GM19324 (cell line): ENCODE measurements around the gene SEMA3C.

Source experiments
- ATAC-seq: cut with Tn5 transposase; IDR thresholded peaks from one replicate; pipeline ENCODE4 v1.9.1; 2021; ENCODE audit warnings: mild to moderate bottlenecking, moderate library complexity; ENCODE audit not compliant: unreplicated experiment, low FRiP score

Gene SEMA3C

DNA sequence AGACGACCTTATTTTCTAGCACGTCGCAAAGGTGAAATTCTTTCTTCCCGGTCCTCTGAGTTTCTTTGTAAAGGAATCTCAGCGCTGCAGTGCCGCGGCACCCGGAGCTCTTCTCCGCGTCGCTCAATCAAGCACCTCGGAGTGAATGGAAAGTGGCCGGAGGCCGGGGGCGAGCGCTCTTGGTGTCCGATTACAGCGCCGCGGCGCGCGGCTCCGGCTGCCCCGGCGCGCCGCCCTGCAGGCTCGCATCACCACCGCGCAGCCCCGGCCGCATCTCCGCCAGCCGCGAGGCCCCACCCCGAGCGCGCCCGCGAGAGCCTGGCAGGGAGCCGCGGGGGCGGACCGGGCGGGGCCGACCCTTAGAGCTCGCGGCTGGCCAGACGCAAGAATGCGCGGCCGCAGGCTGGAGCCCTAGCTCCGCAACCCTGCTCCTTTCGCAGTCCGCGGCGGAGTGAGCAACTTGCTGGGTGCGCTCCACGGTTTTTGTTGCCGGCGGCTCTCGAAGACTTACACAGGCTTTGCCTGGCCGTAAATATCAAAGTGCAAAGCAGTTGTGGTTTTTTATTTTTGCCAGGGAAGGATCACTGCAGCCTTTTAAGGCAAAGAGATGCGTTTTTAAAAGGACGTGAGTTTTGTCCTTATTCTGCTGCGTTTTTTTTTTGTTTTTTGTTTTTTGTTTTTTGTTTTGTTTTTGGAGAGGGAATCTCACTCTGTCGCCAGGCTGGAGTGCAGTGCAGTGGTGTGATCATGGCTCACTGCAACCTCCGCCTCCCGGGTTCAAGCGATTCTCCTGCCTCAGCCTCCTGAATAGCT, at the start of gene SEMA3C:
TSS of gene SEMA3C (minus strand) at position 143 of the 813 bp plus-strand sequence. CDS start 2,270 bp downstream, outside the sequence.
- peak; percentile 80 for ATAC-seq

DNA sequence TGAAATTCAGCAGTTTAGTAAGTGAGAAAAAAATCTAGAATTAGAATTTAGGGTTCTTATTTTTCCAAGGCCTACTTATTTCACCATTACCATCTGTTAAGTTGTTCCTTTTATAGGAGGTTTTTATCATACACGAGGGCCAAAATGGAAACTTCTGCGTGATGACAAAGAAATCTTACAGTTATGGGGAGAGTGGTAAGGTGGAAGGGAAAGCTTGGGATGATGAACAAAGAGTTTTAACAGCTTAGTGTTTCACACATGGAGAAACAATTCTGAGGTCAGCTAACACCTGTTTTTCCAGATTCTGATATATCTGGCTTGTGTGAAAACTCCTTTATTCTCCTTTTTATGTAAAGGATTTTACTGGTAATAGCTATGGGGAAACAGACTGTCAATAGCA, 49.8 kb upstream of the SEMA3C start:
- ATAC-seq, result no peak

DNA sequence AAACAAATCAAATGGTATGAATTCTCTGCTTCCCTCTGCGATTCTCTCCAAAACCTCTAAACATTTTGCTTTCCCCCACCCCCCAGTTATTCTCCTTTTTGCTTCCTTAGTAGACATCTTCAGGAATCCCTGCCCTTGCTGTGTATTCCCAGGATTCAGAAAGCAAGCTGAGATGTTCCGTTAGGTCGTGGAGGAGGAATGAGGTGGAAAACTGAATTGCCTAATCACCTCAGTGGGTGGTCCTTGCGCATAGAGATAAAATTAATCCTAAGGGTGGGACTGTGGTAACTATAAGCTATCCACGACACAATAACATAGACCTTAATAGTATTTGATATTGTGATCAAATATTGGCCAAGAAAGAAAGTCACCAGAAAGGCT, 49.1 kb upstream of the SEMA3C start:
- no peak for ATAC-seq

DNA sequence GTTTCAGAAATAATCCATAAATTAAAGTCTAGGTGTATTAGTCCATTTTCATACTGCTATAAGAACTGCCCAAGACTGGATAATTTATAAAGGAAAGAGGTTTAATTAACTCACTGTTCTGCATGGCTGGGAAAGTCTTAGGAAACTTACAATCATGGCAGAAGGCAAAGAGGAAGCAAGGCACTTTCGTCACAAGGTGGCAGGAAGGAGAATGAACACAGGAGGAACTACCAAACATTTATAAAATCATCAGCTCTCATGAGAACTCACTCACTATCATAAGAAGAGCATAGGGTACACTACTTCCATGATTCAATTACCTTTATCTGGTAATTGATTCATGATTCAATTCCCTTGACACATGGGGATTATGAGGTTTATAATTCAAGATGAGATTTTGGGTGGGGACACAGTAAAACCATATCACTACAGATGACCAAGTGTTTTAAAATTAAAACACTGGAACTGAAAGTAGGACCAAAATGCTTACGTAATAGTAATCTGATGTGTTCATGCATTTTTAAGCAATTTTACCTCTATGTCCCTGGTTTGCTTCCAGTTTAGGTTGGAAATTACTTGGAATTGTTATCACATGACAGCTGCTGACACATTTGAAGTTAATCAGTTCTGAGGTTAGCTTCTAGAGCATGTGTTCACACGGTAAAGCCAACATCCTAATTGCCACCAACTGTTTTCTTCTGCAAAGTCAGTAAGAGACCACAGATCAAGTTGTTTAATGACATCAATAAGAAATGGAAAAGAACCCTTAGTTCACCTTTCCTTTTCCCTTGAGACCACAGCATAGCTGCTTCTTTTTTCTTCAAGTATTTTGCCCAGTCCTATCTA, 48.4 kb upstream of the SEMA3C start:
- no peak for ATAC-seq

DNA sequence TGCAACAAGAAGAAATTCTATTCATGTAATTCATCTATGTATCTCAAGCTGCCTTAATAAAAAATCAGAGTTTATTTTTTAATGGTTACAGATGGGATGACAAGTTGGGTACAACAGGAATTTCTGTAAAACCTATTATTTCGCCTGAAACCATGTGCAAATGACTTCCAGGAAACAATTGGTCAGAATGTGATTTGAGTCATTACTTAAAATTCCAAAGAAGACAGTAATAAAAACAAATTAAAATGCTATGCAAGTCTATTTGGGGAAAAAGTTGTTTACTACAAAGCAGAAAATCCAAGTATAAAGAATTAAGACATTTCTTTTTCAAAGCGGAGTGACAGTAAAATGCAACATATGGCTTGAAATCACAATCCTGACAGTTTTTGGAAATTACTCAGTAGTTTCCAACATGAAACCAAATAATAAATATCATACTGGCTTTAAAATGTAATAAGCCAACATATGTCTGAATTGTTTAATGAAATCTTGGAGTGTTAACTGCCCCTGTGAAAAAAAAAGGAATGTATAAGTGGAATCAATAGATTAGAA, 41.5 kb upstream of the SEMA3C start:
- no peak for ATAC-seq

DNA sequence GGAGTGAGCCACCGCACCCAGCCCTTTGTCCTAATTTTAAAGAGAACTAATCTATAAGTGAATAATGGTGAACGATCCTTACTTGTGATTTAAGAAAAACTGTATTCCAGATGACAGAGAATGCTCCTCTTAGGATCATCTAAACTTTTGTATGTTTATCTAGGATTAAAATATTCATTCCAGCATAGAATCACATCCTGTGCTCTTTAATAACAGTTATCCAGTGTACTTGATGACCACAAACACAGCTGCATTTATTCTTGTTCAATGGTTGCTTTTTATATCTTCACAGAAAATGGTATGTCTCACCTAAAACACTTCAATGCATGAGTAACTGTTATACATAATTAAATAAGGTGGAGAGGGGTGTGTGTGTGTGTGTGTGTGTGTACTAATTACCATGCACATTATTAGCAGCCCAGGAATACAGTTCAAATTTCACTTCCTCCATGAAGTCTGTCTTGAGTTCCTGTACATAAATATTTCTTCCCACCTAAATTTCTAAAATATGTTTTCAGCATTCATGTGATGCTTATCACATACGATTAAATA, 38.5 kb upstream of the SEMA3C start:
- no peak for ATAC-seq

DNA sequence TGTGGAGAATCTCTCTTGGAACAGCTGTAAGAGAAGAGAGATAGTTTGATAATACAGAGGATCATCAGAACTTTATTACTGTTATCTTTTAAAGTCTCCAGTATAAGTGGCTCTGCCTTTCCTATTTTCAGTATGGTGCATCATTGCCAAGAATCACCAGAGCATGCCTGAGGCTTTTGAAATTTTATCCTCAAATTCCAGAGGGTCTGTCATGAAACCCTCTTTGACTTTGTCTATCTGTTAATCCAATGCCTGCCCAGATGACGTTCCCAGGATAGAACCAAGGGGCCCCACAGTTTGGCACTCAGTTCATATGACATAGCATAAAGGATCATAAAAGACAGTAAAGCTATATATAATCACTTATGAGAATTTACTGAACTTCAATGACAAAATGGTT, 35.3 kb upstream of the SEMA3C start:
- no peak for ATAC-seq

DNA sequence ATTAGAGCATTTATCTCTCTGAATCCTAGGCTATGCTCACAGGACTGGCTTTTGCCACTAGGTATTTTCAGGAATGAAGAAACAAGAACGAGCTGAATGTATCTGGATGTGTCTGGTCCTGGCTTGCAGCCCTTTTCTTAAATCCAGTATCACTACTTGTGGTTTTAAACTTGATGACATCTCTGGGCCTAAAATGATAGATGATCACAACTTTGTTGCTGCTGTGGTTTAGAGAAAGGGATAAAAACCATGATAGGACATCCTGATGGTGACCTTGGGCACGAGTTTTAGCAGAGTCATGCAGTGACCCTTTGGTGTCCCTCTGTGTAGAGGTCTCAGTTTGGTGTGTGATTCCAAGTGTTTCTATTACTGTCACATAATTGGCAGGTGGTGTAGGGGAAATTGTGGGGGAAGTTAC, 31.7 kb upstream of the SEMA3C start:
- no peak for ATAC-seq

DNA sequence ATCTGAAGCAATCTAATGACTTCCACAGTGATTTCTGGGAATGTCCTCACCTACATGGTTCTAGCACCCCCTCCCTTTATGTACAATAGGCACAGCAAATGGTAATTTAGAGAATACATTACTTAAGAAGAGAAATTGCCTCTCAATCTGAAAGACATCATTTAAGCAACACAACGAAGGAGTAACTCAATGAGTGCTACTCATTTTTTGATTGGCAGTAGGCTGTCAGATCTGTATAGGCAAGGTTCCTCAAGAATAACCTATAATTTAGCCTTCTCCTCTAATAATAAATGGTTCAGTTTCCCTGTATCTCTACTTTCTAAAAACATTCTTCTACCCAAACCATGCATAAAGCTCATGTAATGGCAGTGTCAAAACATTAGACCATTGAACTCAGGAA, 30.6 kb upstream of the SEMA3C start:
- no peak for ATAC-seq

DNA sequence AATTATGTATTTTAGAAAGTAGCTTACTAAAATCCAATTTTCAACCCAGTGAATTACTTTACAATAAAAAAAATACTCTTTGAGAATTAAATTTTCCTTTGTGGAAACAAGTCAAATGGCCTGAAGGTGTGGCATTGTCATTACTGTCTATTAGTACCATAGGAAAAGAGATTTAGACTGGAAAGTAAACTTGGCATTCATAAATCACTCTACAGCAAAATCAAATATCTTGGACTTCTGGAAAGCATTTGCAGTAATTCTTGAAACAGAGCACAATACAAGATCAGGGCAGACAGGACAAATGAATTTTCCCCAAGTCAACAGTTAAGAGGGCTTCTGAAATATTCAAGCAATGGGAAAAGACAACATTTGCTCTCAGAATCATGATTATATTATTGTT, 28.0 kb upstream of the SEMA3C start:
- ATAC-seq, result no peak

DNA sequence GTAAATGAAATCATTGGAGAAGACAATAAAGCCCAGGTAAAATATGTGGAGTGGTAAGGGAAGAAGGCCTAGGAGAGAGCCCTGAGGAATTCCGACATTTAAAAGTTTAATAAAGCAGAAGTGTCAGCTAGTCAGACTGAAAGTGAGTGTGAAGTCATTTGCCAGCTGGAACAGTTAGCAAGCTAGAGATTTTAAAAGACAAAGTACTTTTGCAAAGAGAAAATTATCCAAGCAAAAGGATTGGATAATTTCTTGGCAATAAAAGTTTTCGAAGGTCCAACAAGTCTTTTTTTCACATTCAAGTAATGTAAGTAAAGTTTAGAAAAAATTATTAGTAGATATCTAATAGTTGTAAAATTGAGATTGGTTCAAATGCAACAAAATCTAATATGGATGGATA, 27.1 kb upstream of the SEMA3C start:
- no peak for ATAC-seq

DNA sequence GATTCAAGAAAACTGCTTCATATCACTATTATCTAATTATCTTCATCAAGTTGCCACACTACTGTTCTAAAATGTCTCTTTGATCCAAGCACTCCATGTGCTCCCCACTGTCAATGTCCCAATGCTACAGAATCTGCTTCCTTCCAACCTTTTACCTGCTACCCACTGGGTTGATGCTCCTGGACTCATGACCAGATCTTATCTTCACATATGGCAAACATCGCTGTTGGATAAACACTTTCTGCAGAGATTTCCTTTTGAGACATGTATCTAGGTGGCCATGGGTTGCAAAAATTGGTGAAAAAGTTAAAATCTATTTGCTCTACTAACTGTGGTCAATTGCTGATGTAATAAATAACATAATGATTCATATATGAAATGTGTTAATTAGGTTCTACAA, 24.5 kb upstream of the SEMA3C start:
- ATAC-seq, result no peak

DNA sequence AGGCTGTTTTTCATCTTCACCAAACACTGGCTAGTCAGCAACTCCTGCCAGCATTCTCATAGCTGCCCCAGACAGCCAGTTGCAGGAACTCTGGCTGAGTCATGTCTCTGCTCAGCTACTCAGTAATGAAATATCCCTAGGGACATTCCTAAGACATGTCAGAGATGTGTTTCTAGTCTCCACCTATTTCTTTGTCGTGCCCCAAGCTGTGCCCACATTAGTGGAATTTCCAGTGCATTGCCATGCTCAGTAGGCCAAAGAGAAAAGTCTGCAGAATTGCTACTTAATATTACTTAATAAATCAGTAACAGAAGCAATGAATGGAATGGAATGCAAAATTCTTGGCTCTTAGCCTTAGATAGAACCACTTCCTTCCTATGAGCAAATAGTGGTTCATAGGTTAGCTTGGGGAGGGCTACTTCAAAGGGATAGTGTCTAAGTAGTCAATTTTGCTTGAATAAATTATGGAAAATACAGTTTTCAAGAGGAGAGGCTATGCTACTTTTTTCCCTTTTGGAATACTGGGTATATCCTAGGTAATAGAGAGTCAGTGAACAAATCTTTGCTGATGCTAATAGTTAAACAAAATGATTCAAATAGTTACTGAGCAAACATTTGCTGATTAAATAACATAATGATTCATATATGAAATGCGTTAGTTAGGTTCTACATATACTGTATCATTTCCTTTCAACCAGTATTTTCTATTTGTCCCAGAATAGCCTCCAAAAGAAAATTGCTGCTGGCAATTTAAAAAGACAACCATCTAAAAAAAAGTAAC, 23.6 kb upstream of the SEMA3C start:
- no peak for ATAC-seq

DNA sequence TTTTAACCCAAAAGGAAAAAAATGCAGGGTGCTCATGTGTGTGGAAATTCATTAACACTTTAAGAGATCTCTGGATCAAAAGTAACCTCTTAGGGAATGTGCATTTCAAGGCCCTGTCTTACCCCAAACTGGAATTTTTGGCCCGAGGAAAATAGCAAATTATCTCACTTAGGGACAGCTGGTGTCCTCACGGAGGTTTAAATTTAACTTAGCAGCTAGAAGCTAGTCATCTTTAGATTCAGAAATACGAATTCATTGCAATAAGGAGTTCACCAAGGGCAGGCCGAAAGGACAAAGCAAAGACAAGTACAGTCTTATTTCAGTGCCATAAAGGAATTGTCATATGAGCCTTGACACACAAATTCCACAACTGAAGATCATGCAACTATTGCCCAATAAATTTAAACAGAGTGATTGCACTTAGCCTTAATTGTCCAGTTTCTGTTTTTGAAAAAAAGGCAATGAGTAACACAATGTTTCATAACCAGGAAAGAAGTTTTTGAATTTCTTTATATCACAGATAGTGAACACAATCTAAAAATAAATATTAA, 22.4 kb upstream of the SEMA3C start:
- ATAC-seq, result no peak

DNA sequence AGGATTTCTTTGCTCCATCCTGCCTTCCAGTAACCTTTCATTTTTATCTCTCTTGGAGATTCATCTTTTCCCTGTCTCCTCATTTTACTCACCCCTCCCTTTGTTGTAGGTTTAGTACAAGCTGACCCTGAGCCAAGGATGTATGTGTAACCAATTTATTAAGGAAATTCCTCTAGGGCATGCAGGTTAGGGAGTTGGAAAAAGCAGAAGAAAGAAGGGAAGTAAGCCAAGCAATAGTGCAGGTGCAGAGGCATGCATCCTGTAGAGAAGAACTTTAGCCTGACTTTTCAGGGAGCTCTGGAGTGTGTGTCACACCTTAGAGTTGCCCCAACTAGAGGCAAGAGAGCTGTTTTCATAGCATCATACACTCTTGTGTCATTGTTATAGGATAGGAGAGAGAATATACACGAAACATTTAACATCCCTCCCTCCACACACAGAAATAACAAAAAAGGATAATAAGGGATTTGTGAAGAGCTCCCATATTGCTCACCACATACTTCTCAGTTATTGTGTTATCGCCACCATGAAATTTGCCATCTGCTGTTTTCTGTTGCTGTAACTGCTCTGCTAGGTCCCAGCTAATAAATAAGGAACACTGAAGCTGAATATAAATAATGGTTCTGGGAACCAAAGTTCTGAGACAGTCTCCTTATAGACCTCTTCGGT, 21.8 kb upstream of the SEMA3C start:
- ATAC-seq, result no peak

DNA sequence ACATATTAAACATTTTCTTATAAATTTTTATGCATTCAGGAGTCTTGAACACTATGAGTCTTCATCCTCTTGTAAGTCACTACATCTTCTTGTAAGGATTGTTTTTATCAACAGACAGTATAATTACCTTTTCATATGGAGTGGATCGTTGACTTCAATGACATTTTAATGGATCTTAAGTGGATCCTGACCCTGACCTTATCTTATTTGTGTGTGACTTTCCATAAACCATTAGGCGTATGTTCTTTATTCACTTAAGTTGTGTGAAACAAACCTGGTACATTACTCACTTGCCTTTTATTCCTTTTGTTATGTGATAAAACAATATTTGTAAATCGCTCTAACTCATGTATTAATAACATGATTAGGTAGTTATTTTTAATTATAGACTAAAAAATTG, 18.5 kb upstream of the SEMA3C start:
- ATAC-seq, result no peak

DNA sequence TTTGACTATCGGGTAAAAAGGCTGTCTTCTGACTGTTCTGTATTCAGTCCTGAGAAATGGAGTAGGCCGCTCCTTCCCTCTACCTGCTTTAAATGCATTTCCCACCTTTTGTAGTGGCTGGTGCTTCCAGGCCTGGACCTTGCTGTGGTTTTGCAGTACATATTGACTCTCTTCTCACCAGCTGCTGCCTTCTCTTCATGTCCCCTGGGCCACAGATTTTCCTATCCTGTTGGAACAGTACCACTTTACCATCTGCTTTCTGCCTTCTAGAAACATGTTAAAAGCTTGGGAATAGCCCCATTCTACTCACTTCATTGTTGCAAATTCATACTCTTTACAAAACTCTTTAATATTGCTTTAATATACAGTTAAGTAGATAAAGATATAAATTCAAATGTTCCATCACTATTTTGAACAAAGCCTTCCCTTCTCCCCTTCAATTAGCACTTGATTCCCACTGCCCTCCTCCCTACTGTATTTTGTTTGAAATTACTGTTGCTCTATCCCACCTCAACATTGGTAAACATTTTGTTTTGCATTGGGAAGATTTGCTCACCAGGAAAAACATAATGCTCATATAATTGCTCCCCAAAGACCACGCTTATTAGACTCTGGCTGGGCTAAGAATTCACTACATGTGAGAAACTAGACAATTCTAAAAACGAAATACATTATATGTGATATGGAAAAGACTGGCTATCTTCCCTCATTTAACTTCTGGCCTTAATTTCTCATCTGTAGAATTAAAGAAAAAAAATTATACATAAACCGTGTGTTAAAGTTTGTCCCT, 17.3 kb upstream of the SEMA3C start:
- no peak for ATAC-seq

DNA sequence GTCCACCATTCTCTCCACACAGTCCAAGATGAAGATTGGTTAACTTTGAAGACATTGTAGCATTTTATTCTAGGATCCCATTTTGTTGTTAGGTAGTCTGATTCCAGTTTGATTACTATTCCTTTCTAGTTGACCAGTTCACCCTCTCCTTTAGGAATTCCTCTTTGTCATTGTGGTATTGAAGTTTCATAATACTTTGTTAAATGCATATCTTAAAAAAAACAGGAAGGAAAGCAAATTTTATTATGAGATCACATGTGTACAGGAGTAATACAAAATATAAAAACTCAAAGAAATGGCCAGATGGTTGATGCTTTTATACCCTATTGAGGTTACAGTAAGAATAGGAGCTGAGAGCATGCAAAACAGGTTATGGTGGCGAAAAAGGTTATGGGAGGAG, 15.5 kb upstream of the SEMA3C start:
- no peak for ATAC-seq

DNA sequence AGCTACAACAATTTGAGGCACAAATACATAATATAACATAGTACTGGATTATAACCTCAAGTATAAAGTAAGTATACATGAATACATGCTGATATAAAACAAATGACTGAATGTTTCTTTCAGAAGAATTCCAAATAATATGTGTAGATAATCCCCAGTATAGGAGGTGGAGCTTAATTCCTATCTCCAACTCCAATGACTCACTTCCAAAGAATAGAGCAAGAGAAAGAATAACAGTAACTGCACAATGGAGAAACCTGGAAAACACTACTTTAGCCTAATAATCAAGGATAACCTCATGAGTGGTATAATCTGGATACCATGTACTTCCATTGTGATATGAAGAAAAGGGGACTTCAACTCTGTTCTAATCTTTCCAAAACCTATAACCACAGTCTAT, 13.7 kb upstream of the SEMA3C start:
- ATAC-seq, result no peak
